GM21717 (cell line): Measurements from ENCODE around the gene EFHB.
A peak's percentile ranks its signal among the peaks of the same experiment; 100 is the strongest.
"Not testable (repeated sequence)": the region's sequence is repeated elsewhere in the genome, so short reads cannot be mapped to it uniquely, and the experiment has no call there.

Experiments used
- ATAC-seq: cut with Tn5 transposase; IDR thresholded peaks from one replicate; pipeline ENCODE4 v1.9.1; 2021; ENCODE audit warnings: mild to moderate bottlenecking, moderate library complexity; ENCODE audit not compliant: unreplicated experiment

EFHB gene, protein sequence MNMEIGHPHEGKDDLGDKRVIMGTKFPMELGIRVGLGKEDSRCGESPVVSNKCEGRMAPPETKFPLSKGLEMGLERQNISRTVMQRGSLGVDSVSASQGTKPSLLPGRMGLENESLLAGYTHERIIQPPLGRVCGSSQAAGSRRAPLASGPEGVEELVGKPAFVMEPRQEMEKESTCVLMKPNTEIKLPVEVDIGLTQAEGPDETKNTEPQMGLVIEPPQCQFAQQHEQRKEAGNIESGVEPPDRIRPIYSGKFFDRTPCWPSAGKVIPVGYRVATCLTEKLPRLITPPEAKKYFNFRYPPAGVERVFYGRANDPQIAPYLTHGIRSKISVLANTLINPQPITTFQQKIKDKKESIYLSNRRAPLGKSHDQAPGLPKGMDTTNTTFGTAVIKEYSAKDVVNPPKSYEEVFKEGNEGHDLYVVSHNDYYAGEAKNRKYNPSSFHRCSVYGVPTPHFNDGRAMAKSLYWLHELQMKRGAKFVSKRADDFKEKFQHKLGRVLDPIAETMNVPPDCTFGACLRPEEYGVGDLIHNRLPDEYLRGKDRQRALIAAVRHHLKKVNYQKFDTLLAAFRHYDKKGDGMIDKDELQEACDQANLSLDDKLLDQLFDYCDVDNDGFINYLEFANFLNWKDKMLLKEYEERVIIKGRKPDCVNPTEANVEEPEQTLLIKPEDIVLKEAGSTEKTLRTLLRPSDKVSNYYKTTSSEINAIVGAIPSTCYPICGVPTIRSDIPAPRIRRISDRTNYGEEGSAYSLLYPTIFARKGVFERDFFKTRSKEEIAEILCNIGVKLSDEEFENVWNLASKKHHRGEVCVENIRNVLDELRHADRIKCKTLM

DNA sequence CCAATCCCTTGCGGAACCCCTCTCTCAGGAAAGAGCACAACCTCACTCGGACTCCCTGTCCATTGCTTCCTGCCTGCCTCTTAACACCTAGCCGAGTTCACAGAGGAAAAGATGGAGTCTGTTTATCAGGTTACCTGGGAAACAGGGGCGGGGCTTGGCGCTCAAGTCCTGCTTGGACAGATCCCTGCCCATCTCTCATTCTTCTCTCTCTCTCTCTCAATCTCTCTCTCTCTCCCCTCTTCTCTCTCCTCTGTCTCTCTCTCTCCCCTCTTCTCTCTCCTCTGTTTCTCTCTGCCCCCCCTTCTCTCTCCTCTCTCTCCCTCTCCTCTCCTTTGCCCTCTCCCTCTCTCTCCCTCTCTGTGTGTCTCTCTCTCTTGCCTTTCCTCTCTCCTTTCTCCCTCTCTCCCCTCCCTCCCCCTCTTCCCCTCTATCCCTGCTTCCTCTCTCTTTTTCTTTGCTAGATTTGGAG lies at the start of gene EFHB:
EFHB (minus strand) TSS at position 120 of the 469 bp plus-strand sequence. CDS start 199 bp downstream, outside the sequence.
- ATAC-seq = no peak

DNA sequence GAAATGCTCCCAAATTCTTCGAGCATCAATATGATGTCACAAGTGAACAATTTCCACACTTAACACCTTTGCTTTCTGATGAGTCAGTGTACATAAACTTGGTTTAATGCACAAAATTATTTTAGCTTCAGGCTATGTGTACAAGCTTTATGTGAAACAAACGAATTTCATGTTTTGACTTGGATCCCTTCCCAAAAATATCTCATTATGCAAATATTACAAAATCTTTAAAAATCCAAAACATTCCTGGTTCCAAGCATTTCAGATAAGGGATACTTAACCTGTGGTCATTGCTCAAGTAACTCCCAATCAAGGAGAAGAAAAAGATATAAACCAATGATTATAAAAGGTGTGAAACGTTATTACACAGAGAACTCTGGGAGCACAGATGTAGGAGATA lies 38.0 kb upstream of the EFHB start:
- ATAC-seq = no peak

DNA sequence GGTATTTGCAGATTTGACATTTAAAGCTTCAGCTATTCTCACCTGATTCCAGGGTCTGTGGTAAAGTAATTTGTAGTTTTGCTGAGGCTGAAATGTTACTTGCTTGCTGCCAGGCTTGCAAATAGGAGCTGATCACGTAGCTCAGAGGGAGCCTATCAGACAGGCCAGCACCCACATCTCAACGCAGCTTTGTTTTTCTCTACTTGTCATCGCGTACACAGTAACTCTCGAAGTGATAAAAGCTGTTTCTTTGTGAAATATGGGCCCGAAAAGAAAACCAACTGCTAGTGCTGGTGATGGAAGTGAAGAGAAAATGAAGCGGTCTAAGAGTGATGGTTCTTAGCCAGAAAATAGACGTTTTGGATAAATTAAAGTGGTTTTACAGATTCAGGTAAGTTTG lies 36.3 kb upstream of the EFHB start:
- no peak for ATAC-seq

DNA sequence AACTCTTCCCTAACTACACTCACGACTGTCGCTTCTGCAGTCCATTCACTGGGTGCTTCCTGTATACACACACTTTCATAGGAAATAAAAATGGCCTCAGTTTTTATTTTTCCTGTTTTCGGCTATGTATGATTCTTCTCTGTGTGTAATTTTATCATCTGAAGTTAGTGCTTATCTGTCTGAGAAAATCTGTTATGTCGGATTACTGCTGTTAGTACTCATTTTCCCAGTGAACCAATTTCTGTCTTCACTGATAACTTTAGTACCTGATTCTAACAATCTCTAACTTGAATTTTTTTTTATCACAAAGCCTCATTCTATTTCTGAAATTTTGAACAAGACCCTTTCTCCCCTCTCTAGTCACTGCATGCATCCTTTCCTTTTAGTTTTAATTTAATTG lies 33.8 kb upstream of the EFHB start:
- no peak for ATAC-seq

DNA sequence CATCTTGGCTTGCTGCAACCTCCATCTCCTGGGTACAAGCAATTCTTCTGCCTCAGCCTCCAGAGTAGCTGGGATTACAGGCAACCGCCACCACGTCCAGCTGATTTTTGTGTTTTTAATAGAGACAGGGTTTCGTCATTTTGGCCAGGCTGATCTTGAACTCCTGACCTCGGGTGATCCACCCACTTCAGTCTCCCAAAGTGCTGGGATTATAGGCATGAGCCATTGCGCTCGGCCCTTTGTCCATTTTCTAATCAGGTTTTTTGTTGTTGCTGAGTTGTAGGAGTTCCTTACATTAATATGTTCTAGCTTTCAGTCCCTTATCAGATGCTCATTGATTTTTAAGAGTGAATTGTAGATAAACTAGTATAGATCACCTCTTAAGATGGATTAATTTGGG lies 33.2 kb upstream of the EFHB start:
- ATAC-seq = no peak

DNA sequence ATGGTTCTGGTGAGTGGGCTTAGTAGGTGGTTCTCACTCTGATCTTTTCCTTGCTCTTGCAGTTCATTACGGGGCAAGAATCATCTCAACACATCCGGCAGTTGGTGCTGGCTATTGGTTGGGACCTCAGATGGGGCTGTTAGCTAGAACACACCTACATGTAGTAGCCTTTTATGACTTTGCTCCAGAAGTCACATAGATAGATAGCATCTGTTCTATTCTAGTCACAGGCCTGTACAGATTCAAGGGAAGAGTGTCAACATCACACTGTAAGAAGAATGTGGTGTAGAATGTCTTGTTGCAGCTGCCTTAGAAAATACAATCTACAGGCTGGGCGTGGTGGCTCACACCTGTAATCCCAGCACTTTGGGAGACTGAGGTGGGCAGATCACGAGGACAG lies 27.9 kb upstream of the EFHB start:
- ATAC-seq = no peak

DNA sequence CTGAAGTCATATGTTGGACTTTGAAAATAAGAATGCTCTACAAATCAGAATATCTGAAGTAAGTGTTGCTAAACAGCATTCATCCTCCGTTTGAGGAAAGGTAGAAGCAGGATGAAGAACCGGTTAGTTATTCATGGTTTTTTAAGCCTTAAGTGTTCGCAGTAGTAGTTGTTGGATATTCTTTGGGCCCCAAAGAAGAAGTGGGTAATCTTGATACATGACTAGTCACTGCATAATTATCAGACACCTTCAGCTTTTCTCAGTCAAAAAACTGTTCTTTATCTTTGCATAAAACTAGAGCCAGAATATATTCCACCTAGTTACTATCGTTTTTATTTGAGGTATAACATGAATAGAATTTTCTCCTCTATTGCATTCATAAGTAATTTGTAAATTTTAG lies 26.7 kb upstream of the EFHB start:
- ATAC-seq = no peak

DNA sequence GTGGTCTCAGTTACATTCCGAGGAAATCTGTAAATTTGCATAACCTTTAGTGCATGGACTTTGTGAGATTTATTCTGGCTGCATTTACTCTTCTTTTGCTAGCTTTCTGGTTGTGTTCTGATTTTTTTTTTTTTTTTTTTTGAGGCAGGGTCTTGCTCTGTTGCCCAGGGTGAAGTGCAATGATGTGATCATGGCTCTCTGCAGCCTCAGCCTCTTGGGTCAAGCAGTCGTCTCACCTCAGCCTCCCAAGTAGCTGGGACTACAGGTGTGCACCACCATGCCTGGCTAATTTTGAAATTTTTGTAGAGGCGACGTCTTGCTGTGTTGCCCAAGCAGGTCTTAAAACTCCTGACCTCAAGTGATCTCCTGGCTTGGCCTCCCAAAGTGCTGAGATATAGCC lies 25.5 kb upstream of the EFHB start:
- no peak for ATAC-seq

DNA sequence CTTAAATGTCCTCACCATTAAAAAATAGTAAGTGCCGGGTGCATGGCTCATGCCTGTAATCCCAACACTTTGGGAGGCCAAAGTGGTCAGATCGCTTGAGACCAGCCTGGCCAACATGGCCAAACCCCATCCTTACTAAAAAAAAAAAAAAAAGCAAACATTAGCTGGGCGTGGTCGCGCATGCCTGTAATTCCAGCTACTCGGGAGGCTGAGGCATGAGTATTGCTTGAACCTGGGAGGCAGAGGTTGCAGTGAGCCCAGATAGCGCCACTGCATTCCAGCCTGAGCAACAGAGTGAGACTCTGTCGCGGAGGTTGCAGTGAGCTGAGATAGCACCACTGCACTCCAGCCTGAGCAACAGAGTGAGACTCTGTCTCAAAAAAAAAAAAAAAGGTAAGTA lies 23.3 kb upstream of the EFHB start:
- ATAC-seq = not testable (repeated sequence)

DNA sequence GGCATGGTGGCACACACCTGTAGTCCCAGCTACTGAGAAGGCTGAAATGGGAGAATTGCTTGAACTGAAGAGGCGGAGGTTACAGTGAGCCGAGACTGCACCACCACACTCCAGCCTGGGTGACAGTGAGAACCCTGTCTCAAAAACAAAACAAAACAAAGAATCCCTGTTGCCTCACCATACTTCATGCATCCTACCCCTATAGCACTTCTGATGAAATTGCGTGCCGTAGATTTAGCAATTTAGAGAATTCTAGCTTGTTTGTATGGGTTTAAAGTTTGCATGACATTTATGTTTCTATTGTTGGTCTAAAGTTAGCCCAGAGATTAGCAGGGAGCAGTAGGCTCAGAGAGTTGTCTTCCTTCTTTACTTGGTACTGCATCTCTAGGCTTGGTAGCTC lies 20.7 kb upstream of the EFHB start:
- ATAC-seq = no peak

DNA sequence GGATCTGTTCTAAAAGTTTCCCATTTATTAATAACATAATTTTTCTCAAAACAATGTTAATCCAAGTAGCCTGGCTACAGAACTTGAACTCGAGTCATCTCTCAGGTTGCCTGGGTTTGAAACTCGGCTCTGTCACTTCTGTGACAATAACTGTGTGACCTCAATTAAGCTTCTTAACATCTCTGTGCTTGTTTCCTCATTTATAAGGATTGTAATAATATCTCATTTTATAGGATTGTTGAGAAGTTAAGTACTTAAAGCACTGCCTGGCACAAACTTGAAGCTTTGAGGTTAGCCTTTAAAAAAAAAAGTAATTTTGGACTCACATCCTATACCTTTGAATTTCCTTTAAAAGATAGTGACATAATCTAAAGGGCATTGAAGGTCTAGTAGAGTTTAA lies 16.3 kb upstream of the EFHB start:
- ATAC-seq = no peak

DNA sequence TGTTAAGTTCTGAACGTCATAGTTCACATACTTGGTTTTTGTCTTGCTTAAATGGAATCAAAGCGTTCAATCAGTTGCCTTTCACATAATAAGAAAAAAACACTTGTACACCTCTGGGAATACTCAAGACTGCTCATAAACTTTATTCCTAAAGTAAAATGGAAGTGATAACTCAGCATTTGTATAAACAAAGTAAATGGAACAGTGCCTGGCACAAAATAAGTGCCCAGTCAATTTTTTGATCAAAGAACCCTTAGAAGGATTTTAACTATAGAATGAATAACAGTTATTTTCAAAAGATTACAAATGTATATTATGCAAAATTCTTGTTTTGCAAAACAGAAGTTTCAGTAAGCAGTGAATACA lies 14.2 kb upstream of the EFHB start:
- ATAC-seq = no peak

DNA sequence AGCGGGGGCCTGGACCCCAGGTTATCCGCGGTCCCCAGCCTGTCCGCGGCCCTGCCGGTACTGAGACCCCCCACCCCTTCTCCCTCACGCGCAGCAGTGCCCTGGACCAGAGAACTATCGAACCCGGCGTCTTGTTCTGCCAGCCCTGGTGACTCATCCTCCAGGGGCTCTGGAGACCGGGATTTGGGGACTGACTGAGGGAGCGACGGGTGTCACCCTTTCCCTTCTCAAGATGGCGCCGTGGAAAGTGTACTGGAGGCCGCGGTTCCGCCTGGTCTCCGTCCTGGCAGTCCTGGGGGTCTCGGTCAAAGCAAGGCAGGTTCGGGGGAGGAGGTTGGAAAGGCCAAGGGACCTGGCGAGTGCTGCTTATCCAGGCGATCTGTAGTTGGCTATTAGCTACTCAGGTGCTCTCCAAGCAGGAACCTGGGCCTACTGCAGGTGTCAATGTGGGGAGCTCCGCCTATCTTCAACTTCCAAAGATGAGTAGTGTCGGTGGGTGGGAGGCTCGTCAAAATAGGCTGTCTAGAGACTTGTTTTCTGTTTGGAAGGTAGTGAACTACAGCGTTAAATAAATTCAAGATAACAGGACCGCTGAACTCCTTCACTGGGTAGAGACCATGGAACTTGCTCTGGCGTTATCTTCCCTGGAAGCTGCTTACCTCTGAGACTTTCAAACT lies 13.7 kb upstream of the EFHB start:
- peak; percentile 28 for ATAC-seq

DNA sequence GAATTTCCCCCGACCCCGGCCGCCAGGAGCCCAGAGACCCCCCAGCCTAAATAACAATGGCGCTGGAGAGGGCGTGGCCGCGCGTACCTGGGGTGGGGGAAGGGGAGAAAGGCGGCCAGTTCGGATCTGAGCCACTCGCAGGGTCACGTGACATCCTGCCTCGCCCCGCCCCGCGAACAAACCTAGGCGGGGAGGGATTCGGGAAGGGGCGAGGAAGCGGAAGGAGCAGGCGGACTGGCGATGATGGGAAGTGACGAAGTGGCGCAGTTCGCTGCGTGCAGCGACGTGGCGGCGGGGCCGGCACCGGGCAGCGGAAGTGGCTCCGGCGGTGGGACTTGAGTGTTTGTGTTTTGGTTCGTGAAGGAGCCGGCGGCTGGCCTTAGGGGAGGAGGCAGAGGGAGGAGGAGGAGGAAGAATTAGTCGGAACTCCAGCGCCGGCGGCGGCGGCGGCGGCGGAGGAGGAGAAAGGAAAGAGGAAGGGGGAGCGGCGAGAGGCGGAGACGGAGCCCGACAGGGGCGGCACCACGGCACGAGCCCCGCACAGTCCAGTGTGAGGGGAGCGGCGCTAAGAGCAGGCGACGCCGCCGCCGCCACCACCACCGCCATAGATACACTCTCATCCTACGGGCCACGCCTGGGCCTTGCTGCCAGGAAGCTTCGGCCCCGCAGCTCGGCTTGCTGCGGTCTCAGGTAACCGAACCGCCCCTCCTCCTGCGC lies 13.0 kb upstream of the EFHB start, which contains the start of gene RAB5A:
RAB5A (plus strand) TSS at position 266 of the 717 bp plus-strand sequence. CDS start 3,802 bp downstream, outside the sequence.
- peak; percentile 97 for ATAC-seq

DNA sequence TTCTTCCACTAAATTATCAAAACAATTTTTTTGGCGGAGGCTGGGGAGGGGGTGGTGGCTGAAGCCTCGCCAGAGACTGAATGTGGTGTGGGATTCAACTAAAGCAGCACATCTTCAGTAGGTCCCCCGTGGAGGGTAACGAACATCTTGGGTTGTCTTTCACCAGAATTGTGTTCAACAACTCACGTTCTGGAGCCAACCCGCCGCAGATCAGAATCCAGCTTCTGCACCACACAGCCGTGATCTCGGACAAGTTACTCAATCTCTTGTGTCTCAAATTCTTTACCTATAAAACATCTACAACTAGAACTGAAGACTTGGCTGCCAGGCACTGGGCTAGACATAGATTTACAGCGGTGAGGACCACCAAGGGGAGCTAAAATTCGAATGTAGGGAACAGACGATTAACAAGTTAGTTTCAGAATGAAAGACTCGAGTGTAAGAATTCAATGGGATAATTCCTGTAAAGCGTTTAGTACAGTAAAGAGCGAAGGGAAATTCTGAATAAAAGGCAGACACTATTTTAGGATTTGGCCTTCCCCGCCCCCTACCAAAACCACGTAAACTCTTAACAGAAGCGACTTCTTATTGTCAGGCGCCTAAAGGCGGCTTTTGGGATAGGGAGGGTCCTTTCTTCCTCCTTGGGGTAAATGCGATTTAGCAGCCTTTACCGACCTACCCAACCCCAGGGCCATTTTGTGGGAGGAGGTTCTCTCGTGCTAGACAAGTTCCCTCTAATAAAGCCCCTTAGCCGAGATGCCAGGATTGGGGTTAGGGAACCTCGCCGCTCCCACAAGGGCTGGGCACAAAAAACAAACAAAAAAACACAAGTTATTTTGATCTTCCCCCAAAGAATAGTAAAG lies 12.2 kb upstream of the EFHB start:
- peak; percentile 4 for ATAC-seq

DNA sequence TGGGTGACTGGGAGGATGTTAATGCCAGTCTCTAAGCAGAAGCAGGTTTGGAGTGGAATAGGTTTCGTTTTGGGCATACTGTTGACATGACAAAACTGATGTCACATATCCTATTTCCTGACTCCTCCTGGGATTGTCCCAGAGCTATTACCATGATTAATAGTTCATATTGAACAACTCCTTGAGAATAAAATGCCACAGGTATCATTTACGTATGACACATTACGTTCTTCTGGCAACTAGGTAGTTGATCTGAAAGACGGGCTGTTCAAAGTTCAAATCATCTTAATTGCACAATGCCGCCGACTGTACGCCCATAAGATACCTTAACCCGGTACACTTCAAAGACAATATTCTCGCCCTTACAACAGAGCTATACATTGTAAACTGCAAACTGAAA lies 11.5 kb upstream of the EFHB start:
- no peak for ATAC-seq

DNA sequence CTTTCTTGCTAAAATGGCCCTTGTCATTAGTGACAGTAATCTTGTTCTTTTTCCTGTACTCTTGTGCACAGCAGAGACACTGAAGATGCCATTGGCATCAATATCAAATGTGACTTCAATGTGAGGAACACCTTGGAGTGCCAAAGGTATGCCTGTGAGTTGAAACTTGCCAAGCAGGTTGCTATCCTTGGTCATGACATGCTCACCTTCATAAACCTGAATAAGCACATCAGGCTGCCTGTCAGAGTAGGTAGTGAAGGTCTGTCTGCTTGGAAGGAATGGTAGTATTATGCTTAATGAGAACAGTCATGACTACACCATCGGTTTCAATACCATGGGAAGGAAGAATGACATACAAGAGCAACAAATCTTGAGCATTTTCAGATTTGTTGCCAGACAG lies 6.6 kb upstream of the EFHB start:
- ATAC-seq = no peak

DNA sequence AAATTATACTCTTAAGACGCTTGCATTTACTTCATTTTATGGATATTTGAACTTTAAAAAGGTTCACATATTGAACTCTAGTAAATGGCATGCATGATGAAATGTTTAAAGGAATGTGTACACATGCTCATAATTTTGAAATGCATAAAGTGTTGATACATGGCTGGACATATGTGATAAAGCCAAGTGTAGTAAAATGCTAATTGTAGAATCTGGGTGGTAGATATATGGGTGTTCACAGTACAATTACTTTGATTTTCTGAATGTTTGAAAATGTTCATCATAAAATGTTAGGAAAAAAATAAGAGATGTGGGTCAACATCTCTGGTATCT lies 4.2 kb upstream of the EFHB start:
- no peak for ATAC-seq

DNA sequence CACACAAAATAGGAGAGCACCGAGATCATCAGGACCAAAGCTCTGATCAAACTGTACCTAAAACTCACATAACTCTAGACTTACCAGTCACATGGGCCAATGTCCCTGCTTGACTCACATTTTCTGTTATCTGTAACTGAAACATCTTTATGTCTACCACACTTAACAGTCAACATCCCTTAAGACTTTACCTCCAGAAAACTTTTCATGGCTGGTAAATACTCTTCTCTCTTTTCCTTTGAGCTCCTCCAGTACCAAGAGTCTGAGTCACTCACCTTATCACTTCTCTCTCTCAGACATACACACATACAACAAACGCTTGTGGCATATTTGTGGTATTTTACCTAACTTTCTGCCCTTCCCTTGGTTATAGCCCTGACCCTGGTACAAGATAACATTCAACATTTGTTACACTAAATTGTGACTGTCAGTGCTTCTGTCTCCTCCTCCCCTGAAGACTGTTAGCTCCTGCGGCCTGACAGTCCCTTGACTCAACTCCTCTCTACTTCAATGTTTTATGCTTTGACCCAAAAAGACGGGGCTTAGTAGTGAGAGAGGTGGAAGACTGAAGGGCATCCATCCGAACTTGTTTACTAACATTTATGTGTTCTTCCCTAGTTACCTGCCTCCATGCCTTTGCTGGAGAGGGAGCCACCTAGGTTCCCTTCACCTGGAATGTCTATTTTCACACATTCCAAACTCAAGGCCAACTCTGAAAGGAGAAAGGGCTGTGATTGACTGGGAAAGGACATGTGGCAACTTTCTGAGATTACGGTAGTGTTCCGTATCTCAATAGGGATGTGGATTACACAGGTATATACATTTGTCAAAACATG lies 3.7 kb upstream of the EFHB start:
- ATAC-seq = no peak
